ENCODE results near the gene GSG1L2.

The GSG1L2 gene

DNA sequence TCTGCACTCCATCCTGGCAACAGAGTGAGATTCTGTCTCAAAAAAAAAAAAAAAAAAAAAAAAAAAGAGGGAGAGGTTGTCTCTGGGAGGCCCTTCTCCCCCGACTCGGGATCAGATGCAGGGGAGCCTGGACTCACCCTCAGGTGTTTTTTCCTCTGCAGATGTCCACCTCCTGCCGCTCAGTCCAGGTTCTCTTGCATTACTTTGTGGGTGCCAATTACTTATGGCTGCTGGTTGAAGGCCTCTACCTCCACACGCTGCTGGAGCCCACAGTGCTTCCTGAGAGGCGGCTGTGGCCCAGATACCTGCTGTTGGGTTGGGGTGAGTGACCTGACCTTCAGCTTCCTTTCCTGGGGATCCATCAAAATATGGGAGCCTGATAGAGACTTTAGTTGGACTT is 37.9 kb upstream of the GSG1L2 start:
- Histone ChIP-seq H3K36me3 (no peaks in the 10 kb centered on the region), H3K27ac (no peak overlapping the region), H3K27me3 (ENCODE audit: insufficient read depth, low read depth, severe bottlenecking) (no peaks in the 10 kb centered on the region), H3K9me3 (ENCODE audit: severe bottlenecking) (peaks cover 7% of the 10 kb centered on the region), H3K4me3 (ENCODE audit: low read depth, low read length) (no peak overlapping the region)
- TF ChIP-seq, protein P1, sequence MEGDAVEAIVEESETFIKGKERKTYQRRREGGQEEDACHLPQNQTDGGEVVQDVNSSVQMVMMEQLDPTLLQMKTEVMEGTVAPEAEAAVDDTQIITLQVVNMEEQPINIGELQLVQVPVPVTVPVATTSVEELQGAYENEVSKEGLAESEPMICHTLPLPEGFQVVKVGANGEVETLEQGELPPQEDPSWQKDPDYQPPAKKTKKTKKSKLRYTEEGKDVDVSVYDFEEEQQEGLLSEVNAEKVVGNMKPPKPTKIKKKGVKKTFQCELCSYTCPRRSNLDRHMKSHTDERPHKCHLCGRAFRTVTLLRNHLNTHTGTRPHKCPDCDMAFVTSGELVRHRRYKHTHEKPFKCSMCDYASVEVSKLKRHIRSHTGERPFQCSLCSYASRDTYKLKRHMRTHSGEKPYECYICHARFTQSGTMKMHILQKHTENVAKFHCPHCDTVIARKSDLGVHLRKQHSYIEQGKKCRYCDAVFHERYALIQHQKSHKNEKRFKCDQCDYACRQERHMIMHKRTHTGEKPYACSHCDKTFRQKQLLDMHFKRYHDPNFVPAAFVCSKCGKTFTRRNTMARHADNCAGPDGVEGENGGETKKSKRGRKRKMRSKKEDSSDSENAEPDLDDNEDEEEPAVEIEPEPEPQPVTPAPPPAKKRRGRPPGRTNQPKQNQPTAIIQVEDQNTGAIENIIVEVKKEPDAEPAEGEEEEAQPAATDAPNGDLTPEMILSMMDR (IDR thresholded peaks at IDR 0.05; ENCODE audit: low read depth, low read length): no peak
- no peak for DNase-seq

DNA sequence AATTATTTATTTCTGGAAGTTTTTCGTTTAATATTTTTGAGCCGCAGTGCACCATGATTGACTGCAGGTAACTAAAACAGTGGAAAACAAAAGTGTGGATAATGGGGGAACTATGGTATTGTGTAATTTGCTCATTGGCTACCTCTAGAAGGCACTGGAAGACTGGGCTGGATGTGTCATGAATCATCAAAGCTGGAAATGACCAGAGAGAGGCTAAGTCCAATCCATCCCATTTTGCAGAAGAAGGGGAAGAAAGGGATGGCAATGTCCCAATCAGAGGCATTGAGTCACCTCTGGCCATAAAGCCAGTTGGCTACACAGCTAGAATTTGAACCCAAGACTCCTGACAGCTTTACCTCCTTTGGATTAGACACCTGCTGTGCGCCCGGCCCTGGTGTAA is 33.2 kb upstream of the GSG1L2 start:
- TF ChIP-seq, protein P1 (IDR thresholded peaks at IDR 0.05; ENCODE audit: low read depth, low read length): no peak
- DNase-seq: peak; percentile 86
- no peaks in the 10 kb centered on the region for H3K27me3 ChIP-seq (ENCODE audit: insufficient read depth, low read depth, severe bottlenecking)
- H3K4me3 ChIP-seq (ENCODE audit: low read depth, low read length): no peak overlapping the region
- H3K36me3 ChIP-seq: no peaks in the 10 kb centered on the region
- no peak overlapping the region for H3K27ac ChIP-seq
- H3K9me3 ChIP-seq (ENCODE audit: severe bottlenecking): peaks cover 7% of the 10 kb centered on the region

DNA sequence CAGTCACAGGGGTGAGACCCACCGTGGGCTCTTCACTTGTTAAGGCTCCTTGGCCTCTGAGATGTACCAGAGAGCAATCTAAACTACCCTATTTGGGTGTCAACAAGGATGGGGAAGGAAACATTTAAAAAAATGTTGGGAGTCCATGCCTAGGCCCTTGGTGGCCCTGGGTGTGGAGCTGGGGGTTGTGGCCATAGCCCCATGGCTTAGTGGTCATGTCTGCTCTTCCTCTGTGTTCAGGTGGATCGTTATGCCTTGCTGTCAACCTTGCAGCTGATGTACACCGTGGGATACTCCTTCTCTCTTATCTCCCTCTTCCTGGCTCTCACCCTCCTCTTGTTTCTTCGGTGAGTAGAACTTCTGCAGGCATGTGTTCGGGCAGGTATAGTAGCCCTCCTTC is 32.4 kb upstream of the GSG1L2 start:
- DNase-seq: no peak
- H3K27me3 ChIP-seq (ENCODE audit: insufficient read depth, low read depth, severe bottlenecking): no peaks in the 10 kb centered on the region
- no peak overlapping the region for H3K27ac ChIP-seq
- no peaks in the 10 kb centered on the region for H3K36me3 ChIP-seq
- H3K4me3 ChIP-seq (ENCODE audit: low read depth, low read length): no peak overlapping the region
- H3K9me3 ChIP-seq (ENCODE audit: severe bottlenecking): peaks cover 7% of the 10 kb centered on the region
- TF ChIP-seq, protein P1 (IDR thresholded peaks at IDR 0.05; ENCODE audit: low read depth, low read length): no peak

DNA sequence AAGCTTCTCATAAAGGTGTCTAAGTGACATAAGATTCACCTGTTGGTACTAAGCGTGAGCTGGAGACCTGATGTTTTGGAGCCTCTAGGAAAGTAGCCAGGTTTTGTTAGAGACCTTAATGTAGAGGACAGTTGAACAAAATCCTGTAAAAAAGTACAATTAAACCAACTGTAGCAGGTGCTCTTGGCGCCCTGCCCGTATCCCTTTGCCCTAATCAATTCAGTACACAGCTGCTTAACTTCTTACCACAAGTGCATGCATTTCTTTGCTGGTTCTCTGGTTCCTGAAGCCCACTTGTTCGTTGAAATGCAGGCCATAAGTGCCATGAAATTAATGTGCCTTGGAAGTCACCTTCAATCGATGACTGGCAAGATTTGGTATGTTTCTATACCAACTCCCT is 28.3 kb upstream of the GSG1L2 start:
- Histone ChIP-seq H3K27me3 (ENCODE audit: insufficient read depth, low read depth, severe bottlenecking) (no peaks in the 10 kb centered on the region), H3K9me3 (ENCODE audit: severe bottlenecking) (no peaks in the 10 kb centered on the region), H3K36me3 (no peaks in the 10 kb centered on the region), H3K27ac (no peak overlapping the region), H3K4me3 (ENCODE audit: low read depth, low read length) (no peak overlapping the region)
- TF ChIP-seq, protein P1 (IDR thresholded peaks at IDR 0.05; ENCODE audit: low read depth, low read length): no peak
- no peak for DNase-seq

DNA sequence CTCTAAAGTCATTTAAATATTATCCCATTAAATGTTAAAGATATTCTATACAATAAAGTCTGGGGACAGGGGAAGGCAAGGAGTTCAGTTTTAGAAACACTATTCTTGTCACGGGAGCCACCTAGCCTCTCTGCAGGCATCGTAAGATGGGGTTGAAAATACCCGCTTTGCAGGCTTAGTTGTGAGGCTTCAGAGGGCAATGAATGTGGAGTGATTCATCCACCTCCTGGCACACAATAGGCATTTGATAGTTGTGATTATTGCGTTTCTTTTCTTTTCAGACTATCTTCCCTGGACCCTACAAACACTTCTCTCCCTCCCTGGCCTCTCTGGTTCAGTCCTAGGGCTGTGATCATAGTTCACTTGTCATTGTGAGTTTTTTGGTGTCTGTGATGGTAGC is 23.4 kb upstream of the GSG1L2 start:
- H3K4me3 ChIP-seq (ENCODE audit: low read depth, low read length): no peak overlapping the region
- H3K27ac ChIP-seq: no peak overlapping the region
- no peaks in the 10 kb centered on the region for H3K27me3 ChIP-seq (ENCODE audit: insufficient read depth, low read depth, severe bottlenecking)
- H3K36me3 ChIP-seq: no peaks in the 10 kb centered on the region
- no peaks in the 10 kb centered on the region for H3K9me3 ChIP-seq (ENCODE audit: severe bottlenecking)
- TF ChIP-seq, protein P1 (IDR thresholded peaks at IDR 0.05; ENCODE audit: low read depth, low read length): no peak
- no peak for DNase-seq

DNA sequence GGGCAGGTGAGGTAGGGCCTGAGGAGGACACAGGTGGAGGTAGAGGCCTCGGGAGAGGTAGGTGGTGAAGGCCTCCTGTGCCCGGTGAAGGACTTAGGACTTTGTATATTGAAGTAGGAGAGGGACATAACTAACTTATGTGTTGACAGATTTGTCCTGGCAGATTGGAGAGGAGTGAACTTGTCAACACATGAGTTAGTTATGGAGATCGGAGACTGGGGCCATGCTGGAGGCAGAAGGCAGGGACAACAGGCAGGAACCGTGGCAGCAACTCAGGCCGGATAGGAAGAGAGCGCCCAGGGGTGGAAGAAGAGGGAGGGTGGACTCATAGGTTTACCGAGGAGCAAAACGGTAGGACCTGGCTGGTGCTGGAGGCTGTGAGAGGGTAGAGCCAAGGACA is 22.3 kb upstream of the GSG1L2 start:
- no peaks in the 10 kb centered on the region for H3K27me3 ChIP-seq (ENCODE audit: insufficient read depth, low read depth, severe bottlenecking)
- H3K9me3 ChIP-seq (ENCODE audit: severe bottlenecking): no peaks in the 10 kb centered on the region
- H3K27ac ChIP-seq: no peak overlapping the region
- H3K36me3 ChIP-seq: no peaks in the 10 kb centered on the region
- H3K4me3 ChIP-seq (ENCODE audit: low read depth, low read length): no peak overlapping the region
- TF ChIP-seq, protein P1 (IDR thresholded peaks at IDR 0.05; ENCODE audit: low read depth, low read length): no peak
- no peak for DNase-seq
